PC-3 (cell line): ENCODE results near the gene SLC7A6. TPM values are rescaled to one million over a fixed set of nuclear protein-coding genes. Genes with fewer than 3 reads are reported as not detected.

ENCODE experiments used
- ATAC-seq: fragments of 200-7000 bp; cut with Tn5 transposase; 2 replicates; pipeline ENCODE4 v1.9.1; 2020; ENCODE audit warnings: mild to moderate bottlenecking, moderate library complexity
- BruUV-seq: library from RNA; stranded (reverse); fragments of 400-500 nt; replicated peaks from 2 replicates; lab custom pipeline; 2021; lab: Mats Ljungman, UMichigan
- CTCF ChIA-PET: fragments of 300-600 bp; sonication (Branson Sonifier 250); formaldehyde crosslinking; loops from one replicate; lab custom pipeline; 2022; ENCODE audit warnings: antibody characterized with exemption; lab: Charles Lee
- POLR2A ChIA-PET: fragments of 300-600 bp; sonication (Branson Sonifier 250); formaldehyde crosslinking; loops from one replicate; lab custom pipeline; 2022; ENCODE audit warnings: antibody characterized with exemption; ENCODE audit not compliant: unreplicated experiment; lab: Charles Lee
- DNase-seq: peaks from one replicate; pipeline ENCODE4 v3.0.0-alpha.2; 2015
- H2AFZ ChIP-seq: fragments of 300-600 bp; sonication (generic); 2 replicates; pipeline ENCODE4 v1.6.0; 2016; ENCODE audit warnings: antibody characterized with exemption, low read length
- H3F3A ChIP-seq: fragments of 300-600 bp; sonication (generic); one replicate; pipeline ENCODE4 v1.6.0; 2017; ENCODE audit warnings: antibody characterized with exemption, low read length, control low read depth, mild to moderate bottlenecking; ENCODE audit not compliant: unreplicated experiment
- H3K27ac ChIP-seq: fragments of 300-600 bp; sonication (generic); 2 replicates; pipeline ENCODE4 v1.5.1; 2016; ENCODE audit warnings: mild to moderate bottlenecking, low read length
- H3K27me3 ChIP-seq: fragments of 300-600 bp; sonication (generic); 2 replicates; pipeline ENCODE4 v1.6.1; 2016; ENCODE audit warnings: low read length, mixed read lengths
- H3K36me3 ChIP-seq: fragments of 300-600 bp; sonication (generic); 2 replicates; pipeline ENCODE4 v1.6.1; 2016; ENCODE audit warnings: low read depth, mixed run types, low read length, mixed read lengths
- H3K4me1 ChIP-seq: fragments of 300-600 bp; sonication (generic); 2 replicates; pipeline ENCODE4 v1.5.1; 2016; ENCODE audit warnings: low read length; ENCODE audit not compliant: insufficient read depth
- H3K4me2 ChIP-seq: fragments of 300-600 bp; sonication (generic); 2 replicates; pipeline ENCODE4 v1.6.0; 2016; ENCODE audit warnings: low read length
- H3K4me3 ChIP-seq: fragments of 300-600 bp; sonication (generic); 2 replicates; pipeline ENCODE4 v1.5.1; 2016; ENCODE audit warnings: mild to moderate bottlenecking, low read length, mixed read lengths
- H3K79me2 ChIP-seq: fragments of 300-600 bp; sonication (generic); 2 replicates; pipeline ENCODE4 v1.6.1; 2017; ENCODE audit warnings: low read length, mixed read lengths
- H3K9ac ChIP-seq: fragments of 300-600 bp; sonication (generic); 2 replicates; pipeline ENCODE4 v1.6.0; 2016; ENCODE audit warnings: mild to moderate bottlenecking, low read length
- H3K9me2 ChIP-seq: fragments of 300-600 bp; sonication (generic); replicated peaks from 2 replicates; pipeline ENCODE4 v1.6.1; 2016; ENCODE audit warnings: mixed run types, low read length, mixed read lengths
- H3K9me3 ChIP-seq: fragments of 300-600 bp; sonication (generic); 2 replicates; pipeline ENCODE4 v1.6.1; 2016; ENCODE audit warnings: low read length, mixed read lengths
- H4K20me1 ChIP-seq: fragments of 300-600 bp; sonication (generic); 2 replicates; pipeline ENCODE4 v1.6.1; 2016; ENCODE audit warnings: low read length, mixed read lengths
- EZH2 ChIP-seq: fragments of 300-600 bp; sonication (generic); IDR thresholded peaks from one replicate; pipeline ENCODE4 v1.6.1; 2017; ENCODE audit warnings: antibody characterized with exemption, mild to moderate bottlenecking, low read length; ENCODE audit not compliant: unreplicated experiment
- EZH2phosphoT487 ChIP-seq: fragments of 300-600 bp; sonication (generic); IDR thresholded peaks from 2 replicates; pipeline ENCODE4 v1.6.1; 2018; ENCODE audit warnings: mild to moderate bottlenecking, antibody characterized with exemption, low read length, borderline replicate concordance
- intact Hi-C: fragments of 100-400 bp; cut with micrococcal nuclease; formaldehyde crosslinking; loops from 2 replicates; pipeline ENCODE4 v1.9.0; 2023
- total RNA-seq: library from RNA; depleted of rRNA; stranded (reverse); fragments of >200 nt; gene quantifications from 2 replicates; pipeline ENCODE4 v1.2.3, GENCODE V29; 2014
- TF ChIP-seq, protein P1 (sequence below): fragments of 300-600 bp; sonication (generic); conservative IDR thresholded peaks from 2 replicates; pipeline ENCODE4 v1.5.1; 2017; ENCODE audit warnings: antibody characterized with exemption, low read depth, mild to moderate bottlenecking, low read length

The SLC7A6 gene
- total RNA-seq, 1 experiment from 2014 or later, result 24.7 TPM

DNA sequence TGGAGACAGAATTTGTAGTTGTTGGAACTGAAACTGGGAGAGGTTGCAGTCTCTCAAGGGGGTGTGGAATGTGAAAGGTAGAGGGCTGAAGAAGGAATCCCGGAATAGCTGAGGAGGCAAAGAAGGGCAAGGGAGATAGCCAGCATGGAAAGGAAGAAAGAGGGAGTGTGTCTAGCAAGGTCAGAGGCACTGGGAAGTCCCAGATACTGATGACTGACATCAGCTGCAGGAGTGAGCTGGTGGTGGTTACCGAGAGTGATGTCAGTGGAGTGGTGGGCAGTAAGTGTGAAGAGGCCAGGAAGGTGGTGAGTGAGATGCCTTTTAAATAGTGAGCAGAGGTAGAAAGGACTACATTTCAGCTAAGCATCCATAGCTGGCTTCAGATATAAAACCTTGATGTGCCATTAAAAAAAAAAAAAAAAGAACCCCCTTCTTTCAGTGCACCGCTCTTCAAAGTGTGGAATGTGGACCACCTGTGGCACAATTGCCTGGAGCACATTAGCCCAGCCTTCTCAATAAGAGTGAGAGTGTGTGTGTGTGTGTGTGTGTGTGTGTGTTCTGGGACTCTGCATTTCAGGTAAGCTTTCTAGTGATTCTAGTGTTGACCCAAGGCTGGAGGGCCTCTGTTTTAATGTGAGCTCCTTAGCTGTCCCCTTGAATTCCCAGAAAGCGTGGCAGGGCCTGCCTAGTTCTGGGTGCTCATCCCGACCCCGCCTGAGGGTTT is 55.0 kb downstream of the SLC7A6 start:
- H3K79me2 ChIP-seq, result no peaks in the 10 kb centered on the region
- H3K4me3 ChIP-seq, result no peak overlapping the region
- H3F3A ChIP-seq, result no peaks in the 10 kb centered on the region
- H2AFZ ChIP-seq, result no peak overlapping the region
- no peak overlapping the region for H3K27ac ChIP-seq
- no peak overlapping the region for H3K9ac ChIP-seq
- H4K20me1 ChIP-seq, result no peaks in the 10 kb centered on the region
- ATAC-seq, result no peak
- H3K27me3 ChIP-seq, result no peaks in the 10 kb centered on the region
- no peaks in the 10 kb centered on the region for H3K4me1 ChIP-seq
- H3K9me3 ChIP-seq, result no peaks in the 10 kb centered on the region
- no peak for TF ChIP-seq EZH2phosphoT487
- no peak for TF ChIP-seq EZH2
- TF ChIP-seq, protein P1, sequence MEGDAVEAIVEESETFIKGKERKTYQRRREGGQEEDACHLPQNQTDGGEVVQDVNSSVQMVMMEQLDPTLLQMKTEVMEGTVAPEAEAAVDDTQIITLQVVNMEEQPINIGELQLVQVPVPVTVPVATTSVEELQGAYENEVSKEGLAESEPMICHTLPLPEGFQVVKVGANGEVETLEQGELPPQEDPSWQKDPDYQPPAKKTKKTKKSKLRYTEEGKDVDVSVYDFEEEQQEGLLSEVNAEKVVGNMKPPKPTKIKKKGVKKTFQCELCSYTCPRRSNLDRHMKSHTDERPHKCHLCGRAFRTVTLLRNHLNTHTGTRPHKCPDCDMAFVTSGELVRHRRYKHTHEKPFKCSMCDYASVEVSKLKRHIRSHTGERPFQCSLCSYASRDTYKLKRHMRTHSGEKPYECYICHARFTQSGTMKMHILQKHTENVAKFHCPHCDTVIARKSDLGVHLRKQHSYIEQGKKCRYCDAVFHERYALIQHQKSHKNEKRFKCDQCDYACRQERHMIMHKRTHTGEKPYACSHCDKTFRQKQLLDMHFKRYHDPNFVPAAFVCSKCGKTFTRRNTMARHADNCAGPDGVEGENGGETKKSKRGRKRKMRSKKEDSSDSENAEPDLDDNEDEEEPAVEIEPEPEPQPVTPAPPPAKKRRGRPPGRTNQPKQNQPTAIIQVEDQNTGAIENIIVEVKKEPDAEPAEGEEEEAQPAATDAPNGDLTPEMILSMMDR, result no peak
- no peak for DNase-seq
- intact Hi-C loops, result no loop called here
- H3K4me2 ChIP-seq, result no peak overlapping the region
- ChIA-PET CTCF (interaction anchor here (0.8 kb wide), 1 partner anchor 62 kb away, joined by 3 read pairs; no protein-coding TSS in a partner anchor), POLR2A (no interaction called here)
- no TSS peak for BruUV-seq
- H3K36me3 ChIP-seq, result peaks cover 8% of the 10 kb centered on the region
- H3K9me2 ChIP-seq, result no peaks in the 10 kb centered on the region

DNA sequence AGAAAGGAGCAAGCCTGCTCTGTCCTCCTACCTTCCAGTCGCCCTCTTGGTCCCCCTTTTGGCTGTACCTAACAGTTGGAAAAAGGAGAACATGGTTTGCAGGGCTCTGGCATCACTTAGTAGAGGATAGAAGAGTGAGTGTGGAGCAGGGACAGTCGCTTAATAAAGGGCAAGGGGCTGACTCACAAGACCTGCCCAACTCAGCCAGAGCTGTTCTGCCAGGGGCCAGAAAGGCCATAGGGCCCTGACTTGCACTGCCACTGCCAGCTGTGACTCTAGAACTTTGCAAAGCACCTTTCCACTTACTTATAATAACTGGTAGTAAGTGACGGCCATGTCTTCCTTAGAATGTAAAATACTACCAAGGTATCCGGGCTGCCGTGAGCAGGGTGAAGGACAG is 60.0 kb downstream of the SLC7A6 start:
- ChIA-PET CTCF (interaction anchor here (1.2 kb wide), 1 partner anchor 60 kb away, joined by 4 read pairs; the partner anchor contains the start of gene SLC7A6), POLR2A (no interaction called here)
- Histone ChIP-seq H3K4me1 (no peaks in the 10 kb centered on the region), H3K4me3 (no peak overlapping the region), H3K27ac (no peak overlapping the region), H3K4me2 (no peak overlapping the region), H2AFZ (no peak overlapping the region), H3K9me2 (no peaks in the 10 kb centered on the region), H3F3A (no peaks in the 10 kb centered on the region), H3K27me3 (no peaks in the 10 kb centered on the region), H3K36me3 (peaks cover 10% of the 10 kb centered on the region; the same call in 1 of the 2 replicates), H3K9ac (no peak overlapping the region), H3K79me2 (no peaks in the 10 kb centered on the region), H4K20me1 (no peaks in the 10 kb centered on the region), H3K9me3 (no peaks in the 10 kb centered on the region)
- no TSS peak for BruUV-seq
- intact Hi-C loops, result no loop called here
- TF ChIP-seq EZH2phosphoT487 (no peak), EZH2 (no peak)
- TF ChIP-seq, protein P1, result no peak
- ATAC-seq, result no peak
- no peak for DNase-seq
